Measurements from ENCODE around the gene SHOC2.
"Not testable (repeated sequence)": the region's sequence is repeated elsewhere in the genome, so short reads cannot be mapped to it uniquely, and the experiment has no call there.

SHOC2 gene

DNA sequence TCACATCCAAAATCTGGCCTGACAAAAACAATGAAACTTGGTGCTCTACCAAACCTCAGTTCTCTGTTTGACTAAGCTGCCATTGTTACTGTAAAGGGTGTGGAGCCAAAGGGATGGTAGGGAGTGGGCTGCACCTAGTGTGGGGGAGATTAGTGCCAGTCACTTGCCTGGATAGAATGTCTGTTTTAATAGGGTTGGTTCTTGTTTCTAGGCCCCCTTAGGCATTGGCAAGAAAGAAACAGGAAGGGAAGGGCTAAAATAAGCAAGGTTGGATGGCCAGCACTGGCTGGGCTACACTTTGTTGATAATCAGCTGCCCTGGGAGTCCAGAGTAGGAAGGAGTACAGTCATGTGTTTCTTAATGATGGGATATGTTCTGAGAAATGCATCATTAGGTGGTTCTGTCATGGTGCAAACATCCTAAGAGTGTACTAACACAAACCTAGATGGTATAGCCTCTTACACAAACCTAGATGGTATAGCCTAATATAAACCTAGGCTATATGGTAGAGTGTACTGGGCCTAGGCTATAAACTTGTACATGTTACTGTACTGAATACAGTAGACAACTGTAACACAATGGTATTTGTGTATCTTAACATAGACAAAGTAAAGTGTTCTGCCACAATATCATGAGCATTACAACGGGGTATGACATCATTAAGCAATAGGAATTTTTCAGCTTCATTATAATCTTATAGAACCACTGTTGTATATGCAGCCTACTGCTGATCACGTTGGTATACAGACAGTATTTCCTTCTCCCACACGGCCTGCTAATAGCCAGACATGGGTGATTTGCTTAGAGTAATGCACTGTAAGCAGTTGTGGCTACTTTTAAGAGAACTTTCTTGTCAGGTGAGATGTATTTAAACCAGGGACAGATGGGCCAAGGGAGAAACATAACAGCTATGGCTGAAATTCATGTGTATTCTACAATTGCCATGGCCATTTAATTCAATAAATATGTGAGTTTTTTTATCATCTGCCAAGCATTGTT lies 15.8 kb upstream of the SHOC2 start:
- TF ChIP-seq TAF1 (IDR thresholded peaks at IDR 0.05; ENCODE audit: borderline replicate concordance, low read depth, low read length) = no peak
- no peak for TF ChIP-seq POLR2A (IDR thresholded peaks at IDR 0.05; ENCODE audit: low read depth, low read length)
- no peak for TF ChIP-seq POLR2AphosphoS5 (IDR thresholded peaks at IDR 0.05; ENCODE audit: low read depth, low read length)
- no peak for DNase-seq (ENCODE audit: insufficient read length)
- peak; percentile 68 for FAIRE-seq

DNA sequence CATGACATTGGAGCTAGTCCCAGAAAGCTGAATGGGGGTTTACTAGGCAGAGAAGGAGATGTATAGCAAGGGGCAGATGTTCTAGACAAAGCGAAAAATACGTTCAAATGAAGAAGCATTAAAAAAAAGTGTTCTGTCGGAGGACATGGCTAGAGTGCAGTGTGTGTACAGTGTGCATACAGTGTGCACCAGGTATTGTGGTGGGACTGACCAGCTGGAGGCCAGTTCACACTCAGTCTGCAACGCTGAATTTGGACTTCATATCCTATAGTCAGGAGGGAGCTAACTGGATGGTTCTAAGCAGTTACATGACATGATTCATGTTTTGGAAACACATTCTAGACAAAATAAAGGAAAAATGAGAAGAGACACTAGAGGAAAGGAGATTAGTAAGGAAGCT lies 9.3 kb upstream of the SHOC2 start:
- DNase-seq (ENCODE audit: insufficient read length) (no peak), FAIRE-seq (no peak)
- TF ChIP-seq TAF1 (IDR thresholded peaks at IDR 0.05; ENCODE audit: borderline replicate concordance, low read depth, low read length) (no peak), POLR2AphosphoS5 (IDR thresholded peaks at IDR 0.05; ENCODE audit: low read depth, low read length) (no peak), POLR2A (IDR thresholded peaks at IDR 0.05; ENCODE audit: low read depth, low read length) (no peak)

DNA sequence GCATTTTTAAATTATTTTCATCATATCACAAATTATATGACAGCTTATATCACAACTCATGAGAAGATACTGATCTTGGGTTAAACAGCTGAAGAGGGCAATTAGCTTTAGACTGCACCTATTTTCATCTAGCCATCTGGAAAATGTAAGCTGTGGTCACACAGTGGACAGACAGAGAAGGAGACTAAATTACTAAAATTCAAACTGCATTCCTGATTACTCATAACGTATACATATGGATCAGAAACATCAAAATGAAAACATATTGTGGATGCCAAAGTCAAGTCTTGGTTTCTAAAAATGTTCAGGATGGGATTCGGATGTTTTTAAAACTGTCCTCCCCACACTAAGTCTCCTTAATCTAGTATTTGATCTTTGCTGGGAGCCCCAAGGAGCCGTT lies 7.0 kb upstream of the SHOC2 start:
- FAIRE-seq = no peak

DNA sequence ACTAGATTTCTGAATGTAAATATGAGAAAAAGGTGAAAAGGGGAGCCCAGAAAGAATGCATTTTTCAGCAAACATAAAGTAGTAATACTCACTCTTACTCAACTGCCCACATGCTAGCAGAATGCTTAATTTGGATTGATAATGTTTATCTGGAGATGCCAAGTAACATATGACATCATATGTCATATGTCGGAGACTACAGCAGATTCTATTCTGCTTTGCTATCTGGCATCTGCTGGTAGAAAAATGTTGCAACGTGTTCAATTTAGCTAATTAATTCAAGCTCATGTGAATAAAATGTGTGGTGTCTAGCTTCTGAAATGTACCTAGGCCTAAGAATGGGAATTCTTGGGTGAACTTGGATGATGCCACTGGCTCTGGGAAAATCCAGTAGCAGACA lies 5.0 kb upstream of the SHOC2 start:
- FAIRE-seq (peak; percentile 27), DNase-seq (ENCODE audit: insufficient read length) (no peak)
- no peak for TF ChIP-seq TAF1 (IDR thresholded peaks at IDR 0.05; ENCODE audit: borderline replicate concordance, low read depth, low read length)

More for the DNA sequence above, 7.0 kb upstream of the SHOC2 start:
- DNase-seq (ENCODE audit: insufficient read length) = no peak
- TF ChIP-seq POLR2AphosphoS5 (IDR thresholded peaks at IDR 0.05; ENCODE audit: low read depth, low read length) (no peak), POLR2A (IDR thresholded peaks at IDR 0.05; ENCODE audit: low read depth, low read length) (no peak), TAF1 (IDR thresholded peaks at IDR 0.05; ENCODE audit: borderline replicate concordance, low read depth, low read length) (no peak)

DNA sequence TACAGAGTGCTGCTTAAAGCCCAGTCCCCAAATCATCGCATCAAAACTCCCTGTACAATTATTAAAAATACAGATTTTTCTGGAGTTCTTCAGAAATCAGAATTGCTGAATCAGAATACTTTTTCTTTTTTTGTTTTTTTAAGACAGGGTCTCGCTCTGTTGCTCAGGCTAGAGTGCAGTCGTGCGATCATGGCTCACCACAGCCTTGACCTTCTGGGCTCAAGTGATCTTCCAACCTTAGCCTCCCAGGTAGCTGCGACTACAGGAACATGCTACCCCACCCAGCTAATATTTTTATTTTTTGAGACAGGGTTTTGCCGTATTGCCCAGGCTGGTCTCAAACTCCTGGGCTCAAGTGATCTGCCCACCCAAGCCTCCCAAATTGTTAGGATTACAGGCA lies 4.4 kb upstream of the SHOC2 start:
- DNase-seq (ENCODE audit: insufficient read length) (no peak), FAIRE-seq (peak; percentile 67)
- TF ChIP-seq POLR2A (IDR thresholded peaks at IDR 0.05; ENCODE audit: low read depth, low read length) (no peak), TAF1 (IDR thresholded peaks at IDR 0.05; ENCODE audit: borderline replicate concordance, low read depth, low read length) (no peak), POLR2AphosphoS5 (IDR thresholded peaks at IDR 0.05; ENCODE audit: low read depth, low read length) (no peak)

DNA sequence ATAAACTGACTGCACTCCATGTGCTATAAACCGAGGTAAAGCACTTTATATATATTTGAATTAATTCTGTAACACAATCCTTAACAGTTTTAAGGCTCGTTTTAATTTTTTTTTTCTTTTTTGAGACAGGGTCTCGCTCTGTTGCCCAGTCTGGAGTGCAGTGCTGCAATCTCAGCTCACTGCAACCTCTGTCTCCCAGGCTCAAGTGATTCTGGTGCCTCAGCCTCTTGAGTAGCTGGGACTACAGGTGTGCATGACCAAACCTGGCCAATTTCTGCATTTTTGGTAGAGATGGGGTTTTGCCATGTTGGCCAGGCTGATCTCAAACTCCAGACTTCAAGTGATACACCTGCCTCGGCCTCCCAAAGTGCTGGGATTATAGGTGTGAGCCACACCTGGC lies 3.8 kb upstream of the SHOC2 start:
- FAIRE-seq; DNase-seq (ENCODE audit: insufficient read length): not testable (repeated sequence)

DNA sequence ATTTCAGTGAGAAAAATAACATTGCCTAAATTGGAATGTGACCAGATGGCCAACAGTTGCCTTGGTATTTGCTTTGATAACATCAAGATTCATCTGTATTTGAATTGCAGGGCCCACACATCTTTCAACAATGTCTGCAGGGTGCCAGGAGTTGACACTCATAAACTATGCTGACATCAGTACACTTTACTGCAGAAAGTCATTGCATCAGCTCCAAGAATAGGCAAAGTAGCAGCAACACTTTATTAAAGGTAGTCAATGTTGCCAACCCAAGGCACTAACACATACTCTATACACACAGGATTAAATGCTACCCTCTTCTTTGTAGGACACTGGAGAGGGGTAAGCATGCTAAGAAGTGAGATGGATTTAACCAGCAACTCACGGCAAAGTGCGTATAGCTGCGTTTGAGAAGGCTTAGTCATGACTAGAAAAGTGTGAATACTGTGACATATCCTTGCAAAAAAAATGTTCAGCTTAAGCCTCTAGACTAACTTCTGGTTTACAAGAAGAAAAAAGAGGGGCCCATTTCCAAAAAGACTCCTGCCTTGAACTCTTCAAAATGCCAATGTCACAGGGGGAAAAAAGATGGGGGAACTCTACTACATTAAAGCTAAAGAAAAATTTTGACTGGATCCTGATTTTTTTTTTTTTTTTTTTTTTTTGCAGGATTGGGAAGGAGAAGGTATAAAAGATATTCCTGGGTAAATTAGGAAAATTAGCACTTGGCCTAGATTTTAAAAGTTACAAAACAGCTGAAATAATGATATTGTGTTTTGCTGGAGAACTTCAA lies 2.7 kb upstream of the SHOC2 start:
- DNase-seq (ENCODE audit: insufficient read length) = no peak

DNA sequence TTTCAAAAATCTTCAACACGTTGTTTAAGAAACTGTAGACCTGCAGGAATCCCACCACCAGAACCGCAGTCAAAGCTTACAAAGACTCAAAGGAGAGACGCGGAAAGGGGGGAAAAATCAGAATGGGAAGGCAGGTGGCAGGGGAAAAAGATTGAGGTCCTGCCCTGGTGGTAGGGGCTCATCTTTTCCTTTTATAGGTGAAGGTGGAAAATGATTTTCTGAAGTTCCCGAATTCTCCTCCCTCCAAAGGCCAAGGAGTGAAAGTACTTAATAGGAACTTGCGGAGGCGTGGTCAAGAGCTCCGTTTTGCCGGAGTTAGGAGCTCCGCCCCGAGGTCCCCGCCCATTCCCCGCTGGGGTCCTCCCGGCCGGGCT lies 1.1 kb upstream of the SHOC2 start:
- FAIRE-seq (no peak), DNase-seq (ENCODE audit: insufficient read length) (peak; percentile 74)

More for the DNA sequence above, 2.7 kb upstream of the SHOC2 start:
- FAIRE-seq = peak; percentile 62
- TF ChIP-seq TAF1 (IDR thresholded peaks at IDR 0.05; ENCODE audit: borderline replicate concordance, low read depth, low read length) (no peak), POLR2A (IDR thresholded peaks at IDR 0.05; ENCODE audit: low read depth, low read length) (no peak)

DNA sequence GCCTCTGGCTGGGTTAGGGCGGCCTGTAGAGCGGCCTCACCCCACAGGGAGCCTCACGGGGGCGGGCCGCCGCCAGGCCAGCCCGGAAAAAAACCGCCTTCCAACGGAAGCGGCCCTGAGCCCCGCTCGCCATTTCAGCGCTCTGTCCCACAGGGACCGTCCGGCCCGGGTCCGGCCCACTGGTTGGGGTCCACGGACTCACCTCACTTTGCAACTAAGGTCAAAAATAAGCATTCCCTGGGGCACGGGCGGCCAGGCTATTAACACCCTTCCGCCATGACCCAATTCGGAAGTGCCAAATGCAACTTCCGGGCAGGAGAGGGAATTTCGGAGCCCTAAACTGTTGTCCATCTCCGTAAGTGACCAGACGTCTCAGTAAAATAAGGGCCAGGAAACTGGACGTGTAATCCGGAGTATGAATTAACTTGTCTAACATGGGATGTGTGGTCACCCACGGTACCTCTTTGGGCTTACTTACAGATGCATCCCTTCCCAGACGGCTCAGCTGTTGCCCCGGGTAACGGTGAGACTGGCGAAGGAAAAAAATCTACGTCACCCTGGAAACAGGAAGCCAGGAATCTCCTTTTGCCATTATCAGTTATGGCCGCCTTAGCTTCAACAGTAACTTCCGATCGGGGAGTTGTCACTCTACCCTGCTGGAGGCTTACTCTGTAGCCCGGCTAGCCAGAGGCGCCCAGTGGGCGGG lies 608 bp upstream of the SHOC2 start, which contains the start of gene BBIP1:
Gene BBIP1 (minus strand): TSS at position 538 of the 706 bp plus-strand sequence. CDS start 1,023 bp downstream, outside the sequence.
- DNase-seq (ENCODE audit: insufficient read length) (no peak), FAIRE-seq (peak; percentile 99)
- TF ChIP-seq TAF1 (IDR thresholded peaks at IDR 0.05; ENCODE audit: borderline replicate concordance, low read depth, low read length) (peak; percentile 40; the same call in 1 of the 2 replicates), POLR2A (IDR thresholded peaks at IDR 0.05; ENCODE audit: low read depth, low read length) (peak; percentile 82; the same call in 1 of the 2 replicates), POLR2AphosphoS5 (IDR thresholded peaks at IDR 0.05; ENCODE audit: low read depth, low read length) (peak; percentile 57; the same call in 1 of the 2 replicates)

More for the DNA sequence above, 1.1 kb upstream of the SHOC2 start:
- TF ChIP-seq TAF1 (IDR thresholded peaks at IDR 0.05; ENCODE audit: borderline replicate concordance, low read depth, low read length) (no peak), POLR2AphosphoS5 (IDR thresholded peaks at IDR 0.05; ENCODE audit: low read depth, low read length) (no peak), POLR2A (IDR thresholded peaks at IDR 0.05; ENCODE audit: low read depth, low read length) (no peak)

DNA sequence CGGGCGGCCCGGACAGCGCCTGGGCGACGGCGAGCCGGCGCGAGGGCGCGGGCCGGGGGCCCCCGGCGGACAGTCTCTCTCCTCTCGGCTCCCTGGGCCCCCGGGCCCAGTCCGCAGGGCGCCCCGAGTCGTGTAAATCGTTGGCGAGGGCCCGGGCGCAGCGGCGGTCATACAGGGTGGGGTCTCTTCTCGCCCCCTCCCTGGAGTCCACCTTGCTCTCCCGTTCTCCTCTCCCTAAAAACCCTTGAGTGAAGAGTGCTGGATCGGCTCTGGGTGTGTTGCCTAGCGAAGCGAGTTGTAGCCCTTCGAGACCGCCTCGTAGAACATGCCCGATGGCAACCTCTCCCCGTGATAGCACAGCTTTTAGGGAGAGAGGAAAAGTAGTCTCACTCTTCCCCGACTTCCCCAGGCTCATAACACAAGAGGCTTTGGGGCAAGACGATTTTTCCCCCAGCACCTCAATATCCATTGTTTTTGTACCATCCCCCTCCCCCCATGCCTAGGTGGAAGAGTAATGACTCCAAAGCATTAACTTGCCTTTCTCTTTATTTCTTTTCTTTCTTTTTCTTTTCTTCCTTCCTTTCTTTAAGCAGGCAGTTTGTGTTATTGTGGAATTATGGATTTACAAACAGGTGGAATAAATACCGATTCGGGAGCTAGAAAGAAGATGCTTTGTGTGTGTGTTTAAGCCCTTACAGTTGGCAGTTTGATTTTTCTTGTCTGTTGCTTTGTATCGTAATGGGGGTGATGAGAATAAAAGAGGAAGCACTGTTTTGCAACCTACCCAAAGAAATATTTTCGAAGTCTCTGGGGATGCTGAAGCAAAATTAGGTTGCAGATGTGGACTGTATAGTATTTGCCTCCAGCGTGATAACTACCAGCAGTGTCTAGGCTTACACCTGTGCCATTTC lies 822 bp downstream of the SHOC2 start:
- TF ChIP-seq POLR2A (IDR thresholded peaks at IDR 0.05; ENCODE audit: low read depth, low read length) = no peak
- TF ChIP-seq TAF1 (IDR thresholded peaks at IDR 0.05; ENCODE audit: borderline replicate concordance, low read depth, low read length) = no peak
- TF ChIP-seq POLR2AphosphoS5 (IDR thresholded peaks at IDR 0.05; ENCODE audit: low read depth, low read length) = no peak
- no peak for DNase-seq (ENCODE audit: insufficient read length)
- FAIRE-seq = peak; percentile 81

Data from GM12892 (cell line).